ENCODE data around the gene CLEC4M.
"Not testable (repeated sequence)": the region's sequence is repeated elsewhere in the genome, so short reads cannot be mapped to it uniquely, and the experiment has no call there.

Gene CLEC4M

GRCh38 chr19:7756258-7756657, 6.8 kb upstream of the CLEC4M start:
- no peaks in the 10 kb centered on the region for H3K79me1 ChIP-seq (ENCODE audit: low read length)
- H2BK15ac ChIP-seq (replicated peaks; ENCODE audit: low read depth) = no peak overlapping the region
- H3K4me1 ChIP-seq (ENCODE audit: control insufficient read depth, low read depth, low read length) = no peaks in the 10 kb centered on the region
- no peak overlapping the region for H3K4me2 ChIP-seq (ENCODE audit: low read length)
- no peak for DNase-seq
- H3K36me3 ChIP-seq (ENCODE audit: control insufficient read depth, insufficient read depth, low read length) = no peaks in the 10 kb centered on the region
- H3K27me3 ChIP-seq (ENCODE audit: insufficient read depth, low read length, poor library complexity) = no peaks in the 10 kb centered on the region
- no peak overlapping the region for H3K4ac ChIP-seq (ENCODE audit: low read depth, low read length)
- no peak overlapping the region for H3K4me3 ChIP-seq (ENCODE audit: low read length)
- H4K5ac ChIP-seq (ENCODE audit: low read length) = no peak overlapping the region
- no peak overlapping the region for H3K9ac ChIP-seq (ENCODE audit: low read length)
- no peak overlapping the region for H2BK120ac ChIP-seq (ENCODE audit: low read depth, low read length)
- no peak overlapping the region for H3K56ac ChIP-seq (ENCODE audit: low read length)
- H2AK5ac ChIP-seq (ENCODE audit: low read length) = no peak overlapping the region
- no peak overlapping the region for H3K23ac ChIP-seq (ENCODE audit: low read length)
- H4K8ac ChIP-seq (ENCODE audit: low read depth, low read length) = no peak overlapping the region
- no peak overlapping the region for H3K18ac ChIP-seq (ENCODE audit: low read length)
- WGBS (ENCODE audit: extremely low coverage, insufficient coverage, low lambda C conversion rate) = no CpG with 5 or more reads among the region's 4 CpGs
- no peak overlapping the region for H3K27ac ChIP-seq (ENCODE audit: low read depth, low read length)
- no peaks in the 10 kb centered on the region for H3K79me2 ChIP-seq (ENCODE audit: control insufficient read depth, insufficient read depth, low read length)
- no peak overlapping the region for H2BK5ac ChIP-seq (ENCODE audit: low read length)

- WGBS (ENCODE audit: extremely low coverage, insufficient coverage, low lambda C conversion rate) = no CpG with 5 or more reads among the region's 3 CpGs
- Histone ChIP-seq H3K4ac (ENCODE audit: low read depth, low read length) (no peak overlapping the region), H3K4me2 (ENCODE audit: low read length) (no peak overlapping the region), H3K27ac (ENCODE audit: low read depth, low read length) (no peak overlapping the region), H3K18ac (ENCODE audit: low read length) (no peak overlapping the region), H3K36me3 (ENCODE audit: control insufficient read depth, insufficient read depth, low read length) (no peaks in the 10 kb centered on the region), H2BK120ac (ENCODE audit: low read depth, low read length) (no peak overlapping the region), H4K8ac (ENCODE audit: low read depth, low read length) (no peak overlapping the region), H3K4me1 (ENCODE audit: control insufficient read depth, low read depth, low read length) (no peaks in the 10 kb centered on the region), H2BK5ac (ENCODE audit: low read length) (no peak overlapping the region), H3K27me3 (ENCODE audit: insufficient read depth, low read length, poor library complexity) (no peaks in the 10 kb centered on the region), H3K9ac (ENCODE audit: low read length) (no peak overlapping the region), H2BK15ac (replicated peaks; ENCODE audit: low read depth) (no peak overlapping the region), H3K56ac (ENCODE audit: low read length) (no peak overlapping the region), H4K5ac (ENCODE audit: low read length) (no peak overlapping the region), H3K4me3 (ENCODE audit: low read length) (no peak overlapping the region), H3K79me1 (ENCODE audit: low read length) (no peaks in the 10 kb centered on the region), H3K79me2 (ENCODE audit: control insufficient read depth, insufficient read depth, low read length) (no peaks in the 10 kb centered on the region), H3K23ac (ENCODE audit: low read length) (no peak overlapping the region), H2AK5ac (ENCODE audit: low read length) (no peak overlapping the region)
- DNase-seq = no peak
These were observed 5.7 kb upstream of the CLEC4M start for GRCh38 chr19:7757358-7757757.

- WGBS (ENCODE audit: extremely low coverage, insufficient coverage, low lambda C conversion rate) = no CpG with 5 or more reads among the region's 1 CpG
- Histone ChIP-seq H2BK5ac (ENCODE audit: low read length) (no peak overlapping the region), H3K27ac (ENCODE audit: low read depth, low read length) (no peak overlapping the region)
These were observed 3.9 kb upstream of the CLEC4M start for GRCh38 chr19:7759156-7759555.

GRCh38 chr19:7763696-7764095, 653 bp downstream of the CLEC4M start:
- H2BK15ac ChIP-seq (replicated peaks; ENCODE audit: low read depth) = no peak overlapping the region
- no peak overlapping the region for H3K4ac ChIP-seq (ENCODE audit: low read depth, low read length)
- no peak overlapping the region for H2BK5ac ChIP-seq (ENCODE audit: low read length)
- H2BK120ac ChIP-seq (ENCODE audit: low read depth, low read length) = no peak overlapping the region
- H3K27me3 ChIP-seq (ENCODE audit: insufficient read depth, low read length, poor library complexity) = no peaks in the 10 kb centered on the region
- no peak overlapping the region for H3K23ac ChIP-seq (ENCODE audit: low read length)
- H3K18ac ChIP-seq (ENCODE audit: low read length) = no peak overlapping the region
- no peak for DNase-seq
- no peak overlapping the region for H3K27ac ChIP-seq (ENCODE audit: low read depth, low read length)
- H3K56ac ChIP-seq (ENCODE audit: low read length) = no peak overlapping the region
- no peak overlapping the region for H4K5ac ChIP-seq (ENCODE audit: low read length)
- no peak overlapping the region for H4K8ac ChIP-seq (ENCODE audit: low read depth, low read length)
- H3K79me1 ChIP-seq (ENCODE audit: low read length) = no peaks in the 10 kb centered on the region
- no peak overlapping the region for H3K4me3 ChIP-seq (ENCODE audit: low read length)
- H3K4me2 ChIP-seq (ENCODE audit: low read length) = no peak overlapping the region
- H3K9ac ChIP-seq (ENCODE audit: low read length) = no peak overlapping the region
- WGBS (ENCODE audit: extremely low coverage, insufficient coverage, low lambda C conversion rate) = no CpG with 5 or more reads among the region's 1 CpG
- no peaks in the 10 kb centered on the region for H3K79me2 ChIP-seq (ENCODE audit: control insufficient read depth, insufficient read depth, low read length)
- H2AK5ac ChIP-seq (ENCODE audit: low read length) = no peak overlapping the region
- no peaks in the 10 kb centered on the region for H3K36me3 ChIP-seq (ENCODE audit: control insufficient read depth, insufficient read depth, low read length)
- no peaks in the 10 kb centered on the region for H3K4me1 ChIP-seq (ENCODE audit: control insufficient read depth, low read depth, low read length)

More at GRCh38 chr19:7759156-7759555, 3.9 kb upstream of the CLEC4M start:
- Histone ChIP-seq H3K18ac (ENCODE audit: low read length) (no peak overlapping the region), H3K79me2 (ENCODE audit: control insufficient read depth, insufficient read depth, low read length) (no peaks in the 10 kb centered on the region), H3K4me1 (ENCODE audit: control insufficient read depth, low read depth, low read length) (no peaks in the 10 kb centered on the region), H3K23ac (ENCODE audit: low read length) (no peak overlapping the region), H3K36me3 (ENCODE audit: control insufficient read depth, insufficient read depth, low read length) (no peaks in the 10 kb centered on the region), H4K8ac (ENCODE audit: low read depth, low read length) (no peak overlapping the region), H3K9ac (ENCODE audit: low read length) (no peak overlapping the region), H3K4ac (ENCODE audit: low read depth, low read length) (no peak overlapping the region), H2BK15ac (replicated peaks; ENCODE audit: low read depth) (no peak overlapping the region), H2BK120ac (ENCODE audit: low read depth, low read length) (no peak overlapping the region), H3K27me3 (ENCODE audit: insufficient read depth, low read length, poor library complexity) (no peaks in the 10 kb centered on the region), H2AK5ac (ENCODE audit: low read length) (no peak overlapping the region), H3K79me1 (ENCODE audit: low read length) (no peaks in the 10 kb centered on the region), H4K5ac (ENCODE audit: low read length) (no peak overlapping the region), H3K4me3 (ENCODE audit: low read length) (no peak overlapping the region), H3K56ac (ENCODE audit: low read length) (no peak overlapping the region), H3K4me2 (ENCODE audit: low read length) (no peak overlapping the region)
- no peak for DNase-seq

GRCh38 chr19:7764157-7764556, 1.1 kb downstream of the CLEC4M start:
- H2AK5ac ChIP-seq (ENCODE audit: low read length); H3K4me2 ChIP-seq (ENCODE audit: low read length); H4K5ac ChIP-seq (ENCODE audit: low read length); H3K4ac ChIP-seq (ENCODE audit: low read depth, low read length); H3K4me1 ChIP-seq (ENCODE audit: control insufficient read depth, low read depth, low read length); H4K8ac ChIP-seq (ENCODE audit: low read depth, low read length); H3K79me2 ChIP-seq (ENCODE audit: control insufficient read depth, insufficient read depth, low read length); H3K9ac ChIP-seq (ENCODE audit: low read length); H3K4me3 ChIP-seq (ENCODE audit: low read length); H3K18ac ChIP-seq (ENCODE audit: low read length); H2BK15ac ChIP-seq (replicated peaks; ENCODE audit: low read depth); H3K27ac ChIP-seq (ENCODE audit: low read depth, low read length); H2BK5ac ChIP-seq (ENCODE audit: low read length); H3K56ac ChIP-seq (ENCODE audit: low read length); DNase-seq; H3K23ac ChIP-seq (ENCODE audit: low read length); H2BK120ac ChIP-seq (ENCODE audit: low read depth, low read length); H3K27me3 ChIP-seq (ENCODE audit: insufficient read depth, low read length, poor library complexity); H3K36me3 ChIP-seq (ENCODE audit: control insufficient read depth, insufficient read depth, low read length); H3K79me1 ChIP-seq (ENCODE audit: low read length): not testable (repeated sequence)
- WGBS (ENCODE audit: extremely low coverage, insufficient coverage, low lambda C conversion rate) = no CpG with 5 or more reads among the region's 3 CpGs

- not testable (repeated sequence) for H3K79me1 ChIP-seq (ENCODE audit: low read length); H3K56ac ChIP-seq (ENCODE audit: low read length); H2BK15ac ChIP-seq (replicated peaks; ENCODE audit: low read depth); H3K36me3 ChIP-seq (ENCODE audit: control insufficient read depth, insufficient read depth, low read length); H3K4me3 ChIP-seq (ENCODE audit: low read length); H3K9ac ChIP-seq (ENCODE audit: low read length); H3K79me2 ChIP-seq (ENCODE audit: control insufficient read depth, insufficient read depth, low read length); H3K4me2 ChIP-seq (ENCODE audit: low read length); H3K18ac ChIP-seq (ENCODE audit: low read length); H2BK5ac ChIP-seq (ENCODE audit: low read length); H3K4ac ChIP-seq (ENCODE audit: low read depth, low read length); H2BK120ac ChIP-seq (ENCODE audit: low read depth, low read length); H3K23ac ChIP-seq (ENCODE audit: low read length); H3K27me3 ChIP-seq (ENCODE audit: insufficient read depth, low read length, poor library complexity); H2AK5ac ChIP-seq (ENCODE audit: low read length); H3K27ac ChIP-seq (ENCODE audit: low read depth, low read length); H4K8ac ChIP-seq (ENCODE audit: low read depth, low read length); H4K5ac ChIP-seq (ENCODE audit: low read length); DNase-seq; H3K4me1 ChIP-seq (ENCODE audit: control insufficient read depth, low read depth, low read length)
- no CpG with 5 or more reads among the region's 2 CpGs for WGBS (ENCODE audit: extremely low coverage, insufficient coverage, low lambda C conversion rate)
These were observed 2.0 kb downstream of the CLEC4M start for GRCh38 chr19:7765043-7765442.
